GM12878 (cell line): ENCODE data around the gene STARD13. TPM values are rescaled to one million over a fixed set of nuclear protein-coding genes. Genes with fewer than 3 reads are reported as not detected.

Experiments
- ATAC-seq: fragments of 200-7000 bp; cut with Tn5 transposase; 3 replicates; pipeline ENCODE4 v1.9.1; 2020; ENCODE audit warnings: mild to moderate bottlenecking, moderate library complexity
- BruUV-seq: library from RNA; stranded (reverse); fragments of 400-500 nt; replicated peaks from 2 replicates; lab custom pipeline; 2021; lab: Mats Ljungman, UMichigan
- CTCF ChIA-PET: fragments of 300-600 bp; sonication (Branson Sonifier 250); formaldehyde crosslinking; extraction: SDS; loops from one replicate; lab custom pipeline; 2021; ENCODE audit warnings: inconsistent platforms; lab: Yijun Ruan, JAX
- POLR2A ChIA-PET: fragments of 350-600 bp; formaldehyde crosslinking; extraction: SDS; loops from one replicate; lab custom pipeline; 2021; ENCODE audit warnings: inconsistent platforms; lab: Charles Lee
- RAD21 ChIA-PET: fragments of 300-600 bp; sonication (Branson Sonifier 250); formaldehyde crosslinking; loops from one replicate; lab custom pipeline; 2023; ENCODE audit warnings: antibody characterized with exemption; ENCODE audit not compliant: unreplicated experiment; lab: Charles Lee
- SMC1A ChIA-PET: fragments of 300-600 bp; sonication (Branson Sonifier 250); formaldehyde crosslinking; loops from one replicate; lab custom pipeline; 2023; ENCODE audit not compliant: unreplicated experiment, uncharacterized antibody; lab: Charles Lee
- DNase-seq: peaks from one replicate; pipeline ENCODE4 v3.0.0-alpha.2; 2011; ENCODE audit warnings: low read depth, low spot score
- FAIRE-seq: peaks from 3 replicates; lab custom pipeline; 2011; peaks lifted over from hg19 to GRCh38; lab: Jason Lieb, UNC
- H2AFZ ChIP-seq: 2 replicates; pipeline ENCODE4 v1.6.0; 2011; ENCODE audit warnings: low read depth, low read length, control low read depth; ENCODE audit not compliant: control insufficient read depth
- H3K27ac ChIP-seq: 2 replicates; pipeline ENCODE4 v1.5.1; 2011; ENCODE audit warnings: control low read depth; ENCODE audit not compliant: control insufficient read depth, insufficient read depth
- H3K27me3 ChIP-seq, 2 experiments: replicated peaks in 1 of 2; 2 replicates each; pipeline versions ENCODE4 v1.6.0 to v1.6.1; 2011; ENCODE audit warnings: low read length in 1 of 2; ENCODE audit not compliant: control insufficient read depth in 2 of 2, insufficient read depth in 2 of 2
- H3K36me3 ChIP-seq, 2 experiments: 2 replicates each; pipeline ENCODE4 v1.5.1; 2011; ENCODE audit warnings: low read length in 1 of 2; ENCODE audit not compliant: control insufficient read depth in 2 of 2, insufficient read depth in 2 of 2
- H3K4me1 ChIP-seq: 2 replicates; pipeline ENCODE4 v1.6.1; 2011; ENCODE audit warnings: mild to moderate bottlenecking, low read length, moderate library complexity, mixed read lengths; ENCODE audit not compliant: control insufficient read depth, insufficient read depth
- H3K4me2 ChIP-seq: 2 replicates; pipeline ENCODE4 v1.6.0; 2011; ENCODE audit warnings: control low read depth; ENCODE audit not compliant: control insufficient read depth, insufficient read depth
- H3K4me3 ChIP-seq: fragments of 200-600 bp; sonication (generic); 2 replicates; pipeline ENCODE4 v1.5.1; 2016
- H3K79me2 ChIP-seq: 2 replicates; pipeline ENCODE4 v1.6.0; 2011; ENCODE audit warnings: low read length; ENCODE audit not compliant: control insufficient read depth, insufficient read depth
- H3K9ac ChIP-seq: 2 replicates; pipeline ENCODE4 v1.8.0; 2011; ENCODE audit warnings: low read length, control low read depth, mixed read lengths; ENCODE audit not compliant: control insufficient read depth, insufficient read depth
- H3K9me3 ChIP-seq: replicated peaks from 3 replicates; pipeline ENCODE4 v1.5.1; 2011; ENCODE audit warnings: mild to moderate bottlenecking, low read length; ENCODE audit not compliant: control insufficient read depth, insufficient read depth
- H4K20me1 ChIP-seq: 2 replicates; pipeline ENCODE4 v1.6.0; 2011; ENCODE audit not compliant: control insufficient read depth, insufficient read depth
- BACH1 ChIP-seq: fragments of 450-650 bp; IDR thresholded peaks from 2 replicates; pipeline ENCODE4 v1.6.1; 2017; ENCODE audit warnings: mild to moderate bottlenecking, borderline replicate concordance
- FOXM1 ChIP-seq: IDR thresholded peaks from 2 replicates; pipeline ENCODE4 v1.6.1; 2012; ENCODE audit warnings: low read depth, mild to moderate bottlenecking, inconsistent platforms, low read length, moderate library complexity
- KDM1A ChIP-seq: fragments of 200-600 bp; sonication (generic); IDR thresholded peaks from 2 replicates; pipeline ENCODE4 v1.6.1; 2016; ENCODE audit warnings: borderline replicate concordance
- POLR2AphosphoS2 ChIP-seq: IDR thresholded peaks from 2 replicates; pipeline ENCODE4 v1.6.1; 2011; ENCODE audit warnings: low read depth, mild to moderate bottlenecking, low read length, improper control_type of control experiment, moderate library complexity
- POLR2AphosphoS5 ChIP-seq: IDR thresholded peaks from 2 replicates; pipeline ENCODE4 v1.6.1; 2011; ENCODE audit warnings: mild to moderate bottlenecking, low read length, inconsistent platforms
- SUZ12 ChIP-seq: fragments of 200-600 bp; sonication (generic); IDR thresholded peaks from one replicate; pipeline ENCODE4 v1.6.1; 2018; ENCODE audit warnings: antibody characterized with exemption, mild to moderate bottlenecking; ENCODE audit not compliant: unreplicated experiment
- WGBS: methylation state at CpG from one replicate; pipeline ENCODE4 v1.1.6; 2016; ENCODE audit warnings: low lambda C conversion rate; ENCODE audit not compliant: insufficient replicate concordance, insufficient coverage; ENCODE audit errors: missing lambda C conversion rate; 5-methylcytosine and 5-hydroxymethylcytosine counted together
- in situ Hi-C: fragments of 300-500 bp; cut with MboI; formaldehyde crosslinking; loops from 9 replicates; pipeline ENCODE4 v1.14.3; 2018; ENCODE audit warnings: mixed read lengths
- intact Hi-C: fragments of 100-400 bp; cut with micrococcal nuclease; formaldehyde crosslinking; loops from one replicate; pipeline ENCODE4 v1.14.2; 2022; ENCODE audit not compliant: unreplicated experiment
- polyA plus RNA-seq, 11 experiments: library from polyadenylated mRNA; depleted of rRNA in 4 of 11; unstranded in 6 of 11; stranded (reverse) in 5 of 11; fragments of >200 nt; fragmentation: Nextera tagmentation in 4 of 11; fragmentation: Illumina TruSeq in 1 of 11; extraction: Ambion mirVana in 4 of 11; extraction: Trizol in 1 of 11; gene quantifications; 1 replicate in 1 of 11; 2 replicates in 10 of 11; pipeline versions ENCODE4 v1.2.1 to v1.2.3, GENCODE V29; 2011 to 2016; ENCODE audit warnings: inconsistent platforms in 2 of 11, missing spikeins in 2 of 11, low read depth in 1 of 11
- total RNA-seq, 4 experiments: library from RNA; depleted of rRNA in 3 of 4; stranded (reverse); fragments of >200 nt in 3 of 4; fragmentation: Illumina TruSeq in 1 of 4; extraction: Trizol in 1 of 4; gene quantifications; 2 replicates each; pipeline versions ENCODE4 v1.2.1 to v1.2.3, GENCODE V29; 2013 to 2021
- TF ChIP-seq, protein P1 (sequence below): IDR thresholded peaks from 2 replicates; pipeline ENCODE4 v1.6.1; 2011; ENCODE audit warnings: mild to moderate bottlenecking, low read depth, low read length, moderate library complexity; ENCODE audit not compliant: insufficient replicate concordance
- TF ChIP-seq, protein P2 (sequence below): fragments of 150-350 bp; IDR thresholded peaks from 2 replicates; pipeline ENCODE4 v1.6.1; 2014; ENCODE audit warnings: mild to moderate bottlenecking, low read depth, low read length

STARD13 gene
- total and polyA plus RNA-seq, 10 of the 15 experiments (the other 5 are each of a cell fraction or from before 2014, with no cell fraction given) = 4.0 to 41.6 (median 10.1) TPM

DNA sequence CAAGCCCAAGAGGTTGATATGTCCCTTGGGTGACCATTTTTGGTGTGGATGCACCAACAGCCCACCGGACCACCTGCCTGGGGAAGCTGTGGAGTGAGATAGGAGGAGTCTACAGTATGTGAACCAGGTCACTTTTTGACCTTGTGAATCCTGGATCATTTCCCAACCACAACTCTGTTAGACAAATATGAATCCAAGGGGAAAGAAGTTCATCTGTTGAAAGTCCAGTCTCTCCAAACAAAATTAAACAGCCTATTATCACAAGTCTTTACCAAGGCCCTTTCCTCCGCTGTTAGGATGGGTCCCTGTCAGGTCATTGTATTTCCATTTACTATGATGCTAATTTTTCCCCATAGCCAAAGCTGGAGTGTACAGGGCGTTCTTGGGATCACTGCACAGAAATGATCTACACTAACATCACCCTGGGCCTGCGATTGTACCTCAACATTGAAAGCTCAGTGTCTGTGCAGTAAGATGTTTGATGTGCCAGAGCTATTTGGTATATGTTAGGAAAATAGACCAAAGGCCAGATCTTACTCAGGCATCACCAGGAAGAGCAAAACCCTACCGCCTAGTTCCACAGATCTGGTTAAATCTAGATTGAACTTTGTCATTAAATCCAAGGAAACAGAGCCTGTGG, 117.1 kb downstream of the STARD13 start:
- ATAC-seq (no peak), DNase-seq (no peak), FAIRE-seq (no peak)
- no TSS peak for BruUV-seq
- Histone ChIP-seq H3K9ac (no peak overlapping the region), H3K4me2 (no peak overlapping the region), H3K27ac (no peak overlapping the region), H3K9me3 (peaks cover 3% of the 10 kb centered on the region), H3K27me3 (no peaks in the 10 kb centered on the region), H4K20me1 (no peaks in the 10 kb centered on the region), H3K79me2 (no peaks in the 10 kb centered on the region), H3K4me3 (no peak overlapping the region), H3K36me3 (peaks cover 7 to 9% of the 10 kb centered on the region in 2 experiments; a peak in 3 of 4 replicates), H3K4me1 (no peaks in the 10 kb centered on the region)
- POLR2A ChIA-PET = interaction anchor here (1.9 kb wide), 1 partner anchor 10 kb away, joined by 4 read pairs; no protein-coding TSS in a partner anchor
- RAD21 ChIA-PET = no interaction called here
- SMC1A ChIA-PET = interaction anchor here (0.9 to 1.8 kb wide), 12 partner anchors 10 to 120 kb away, joined by 3 to 7 read pairs (median 4); no protein-coding TSS in a partner anchor
- in situ Hi-C loops = no loop called here
- CTCF ChIA-PET = interaction anchor here (1.1 to 1.4 kb wide), 2 partner anchors 61 to 368 kb away, joined by 3 to 4 read pairs; no protein-coding TSS in a partner anchor
- intact Hi-C loops = no loop called here
- TF ChIP-seq POLR2AphosphoS5 (no peak), POLR2AphosphoS2 (no peak), BACH1 (no peak), FOXM1 (no peak), SUZ12 (no peak), KDM1A (no peak)
- TF ChIP-seq, protein P1, sequence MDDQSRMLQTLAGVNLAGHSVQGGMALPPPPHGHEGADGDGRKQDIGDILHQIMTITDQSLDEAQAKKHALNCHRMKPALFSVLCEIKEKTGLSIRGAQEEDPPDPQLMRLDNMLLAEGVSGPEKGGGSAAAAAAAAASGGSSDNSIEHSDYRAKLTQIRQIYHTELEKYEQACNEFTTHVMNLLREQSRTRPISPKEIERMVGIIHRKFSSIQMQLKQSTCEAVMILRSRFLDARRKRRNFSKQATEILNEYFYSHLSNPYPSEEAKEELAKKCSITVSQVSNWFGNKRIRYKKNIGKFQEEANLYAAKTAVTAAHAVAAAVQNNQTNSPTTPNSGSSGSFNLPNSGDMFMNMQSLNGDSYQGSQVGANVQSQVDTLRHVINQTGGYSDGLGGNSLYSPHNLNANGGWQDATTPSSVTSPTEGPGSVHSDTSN = no peak
- TF ChIP-seq, protein P2, sequence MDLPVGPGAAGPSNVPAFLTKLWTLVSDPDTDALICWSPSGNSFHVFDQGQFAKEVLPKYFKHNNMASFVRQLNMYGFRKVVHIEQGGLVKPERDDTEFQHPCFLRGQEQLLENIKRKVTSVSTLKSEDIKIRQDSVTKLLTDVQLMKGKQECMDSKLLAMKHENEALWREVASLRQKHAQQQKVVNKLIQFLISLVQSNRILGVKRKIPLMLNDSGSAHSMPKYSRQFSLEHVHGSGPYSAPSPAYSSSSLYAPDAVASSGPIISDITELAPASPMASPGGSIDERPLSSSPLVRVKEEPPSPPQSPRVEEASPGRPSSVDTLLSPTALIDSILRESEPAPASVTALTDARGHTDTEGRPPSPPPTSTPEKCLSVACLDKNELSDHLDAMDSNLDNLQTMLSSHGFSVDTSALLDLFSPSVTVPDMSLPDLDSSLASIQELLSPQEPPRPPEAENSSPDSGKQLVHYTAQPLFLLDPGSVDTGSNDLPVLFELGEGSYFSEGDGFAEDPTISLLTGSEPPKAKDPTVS = no peak
- TF ChIP-seq, all 136 proteins: peak for 0
- 92% methylated on average over 5 of the region's 5 CpGs for WGBS
- H2AFZ ChIP-seq = no peak overlapping the region
